ENCODE measurements around the gene VSIR.

GRCh38 chr10:71737001-71737833 is 36.1 kb downstream of the VSIR start:
- TF ChIP-seq, protein P1, sequence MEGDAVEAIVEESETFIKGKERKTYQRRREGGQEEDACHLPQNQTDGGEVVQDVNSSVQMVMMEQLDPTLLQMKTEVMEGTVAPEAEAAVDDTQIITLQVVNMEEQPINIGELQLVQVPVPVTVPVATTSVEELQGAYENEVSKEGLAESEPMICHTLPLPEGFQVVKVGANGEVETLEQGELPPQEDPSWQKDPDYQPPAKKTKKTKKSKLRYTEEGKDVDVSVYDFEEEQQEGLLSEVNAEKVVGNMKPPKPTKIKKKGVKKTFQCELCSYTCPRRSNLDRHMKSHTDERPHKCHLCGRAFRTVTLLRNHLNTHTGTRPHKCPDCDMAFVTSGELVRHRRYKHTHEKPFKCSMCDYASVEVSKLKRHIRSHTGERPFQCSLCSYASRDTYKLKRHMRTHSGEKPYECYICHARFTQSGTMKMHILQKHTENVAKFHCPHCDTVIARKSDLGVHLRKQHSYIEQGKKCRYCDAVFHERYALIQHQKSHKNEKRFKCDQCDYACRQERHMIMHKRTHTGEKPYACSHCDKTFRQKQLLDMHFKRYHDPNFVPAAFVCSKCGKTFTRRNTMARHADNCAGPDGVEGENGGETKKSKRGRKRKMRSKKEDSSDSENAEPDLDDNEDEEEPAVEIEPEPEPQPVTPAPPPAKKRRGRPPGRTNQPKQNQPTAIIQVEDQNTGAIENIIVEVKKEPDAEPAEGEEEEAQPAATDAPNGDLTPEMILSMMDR (IDR thresholded peaks at IDR 0.05): no peak
- TF ChIP-seq POLR2A (IDR thresholded peaks at IDR 0.05) (no peak), EP300 (IDR thresholded peaks at IDR 0.05; ENCODE audit: low read depth) (no peak)

Measured in transverse colon (tissue), 3 donors.